GM12864 (cell line): ENCODE data around the gene STPG3.

Source experiments
- DNase-seq: peaks from one replicate; pipeline ENCODE4 v3.0.0-alpha.2; 2011; ENCODE audit warnings: low read depth
- H3K4me3 ChIP-seq: 2 replicates; pipeline ENCODE4 v1.5.1; 2011; ENCODE audit warnings: mild to moderate bottlenecking, low read depth, low read length, control low read depth
- CTCF ChIP-seq: IDR thresholded peaks from 2 replicates; pipeline ENCODE4 v1.5.1; 2011; ENCODE audit warnings: low read depth, mild to moderate bottlenecking, moderate library complexity, low read length, control low read depth, inconsistent platforms; ENCODE audit errors: missing control alignments

STPG3 gene

GRCh38 chr9:137266585-137267453 lies 15.7 kb downstream of the STPG3 start:
- DNase-seq: no peak
- no peak for TF ChIP-seq CTCF
- H3K4me3 ChIP-seq: no peak overlapping the region

- H3K4me3 ChIP-seq: no peak overlapping the region
- DNase-seq: no peak
- no peak for TF ChIP-seq CTCF
Observed at GRCh38 chr9:137267933-137268355, 16.9 kb downstream of the STPG3 start.

- DNase-seq: no peak
- no peak for TF ChIP-seq CTCF
- H3K4me3 ChIP-seq: peak overlapping the region; percentile 13
Observed at GRCh38 chr9:137268538-137269201, 17.6 kb downstream of the STPG3 start.

- no peak for TF ChIP-seq CTCF
- peak; percentile 48 for DNase-seq
- H3K4me3 ChIP-seq: peak overlapping the region; percentile 13
Observed at GRCh38 chr9:137269231-137269772, 18.2 kb downstream of the STPG3 start.

- DNase-seq: no peak
- H3K4me3 ChIP-seq: no peak overlapping the region
- TF ChIP-seq CTCF: no peak
Observed at GRCh38 chr9:137270929-137271695, 20.0 kb downstream of the STPG3 start.

- DNase-seq: no peak
- no peak for TF ChIP-seq CTCF
- no peak overlapping the region for H3K4me3 ChIP-seq
Observed at GRCh38 chr9:137271696-137272076, 20.6 kb downstream of the STPG3 start.
